ENCODE results near the gene ZNF837.

The ZNF837 gene

DNA sequence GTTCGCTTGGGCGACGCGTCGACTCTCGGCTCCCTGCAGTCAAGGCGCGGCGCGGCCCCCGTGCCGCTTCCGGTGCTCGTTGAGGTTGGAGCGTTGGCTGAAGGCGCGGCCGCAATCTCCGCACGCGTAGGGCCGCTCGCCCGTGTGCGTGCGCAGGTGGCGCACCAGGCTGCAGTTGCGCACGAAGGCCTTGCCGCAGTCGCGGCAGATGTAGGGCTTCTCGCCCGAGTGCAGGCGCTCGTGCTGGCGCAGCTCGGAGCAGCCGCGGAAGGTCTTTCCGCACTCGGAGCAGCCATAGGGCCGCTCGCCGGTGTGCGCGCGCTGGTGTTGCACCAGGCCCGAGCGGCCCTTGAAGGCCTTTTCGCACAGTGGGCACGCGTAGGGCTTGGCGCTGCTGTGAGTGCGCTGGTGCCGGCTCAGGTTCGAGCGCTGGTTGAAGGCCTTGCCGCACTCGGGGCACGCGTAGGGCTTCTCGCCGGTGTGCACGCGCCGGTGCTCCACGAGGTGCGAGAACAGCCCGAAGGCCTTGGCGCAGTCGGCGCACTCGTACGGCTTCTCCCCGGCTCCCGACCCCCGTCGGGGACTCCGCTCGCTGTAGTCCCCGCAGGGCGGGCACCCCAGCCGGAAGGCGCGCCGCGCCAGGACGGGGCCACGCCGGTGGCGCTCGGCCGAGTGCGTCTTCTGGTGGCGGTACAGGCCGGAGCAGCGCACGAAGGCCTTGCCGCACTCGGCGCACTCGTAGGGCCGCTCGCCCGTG lies 13.0 kb downstream of the ZNF837 start:
- DNase-seq = no peak

- DNase-seq = no peak
Observed at GRCh38 chr19:58366585-58367430, 14.0 kb downstream of the ZNF837 start.

GRCh38 chr19:58364146-58364545 lies 16.7 kb downstream of the ZNF837 start:
- DNase-seq = no peak

DNA sequence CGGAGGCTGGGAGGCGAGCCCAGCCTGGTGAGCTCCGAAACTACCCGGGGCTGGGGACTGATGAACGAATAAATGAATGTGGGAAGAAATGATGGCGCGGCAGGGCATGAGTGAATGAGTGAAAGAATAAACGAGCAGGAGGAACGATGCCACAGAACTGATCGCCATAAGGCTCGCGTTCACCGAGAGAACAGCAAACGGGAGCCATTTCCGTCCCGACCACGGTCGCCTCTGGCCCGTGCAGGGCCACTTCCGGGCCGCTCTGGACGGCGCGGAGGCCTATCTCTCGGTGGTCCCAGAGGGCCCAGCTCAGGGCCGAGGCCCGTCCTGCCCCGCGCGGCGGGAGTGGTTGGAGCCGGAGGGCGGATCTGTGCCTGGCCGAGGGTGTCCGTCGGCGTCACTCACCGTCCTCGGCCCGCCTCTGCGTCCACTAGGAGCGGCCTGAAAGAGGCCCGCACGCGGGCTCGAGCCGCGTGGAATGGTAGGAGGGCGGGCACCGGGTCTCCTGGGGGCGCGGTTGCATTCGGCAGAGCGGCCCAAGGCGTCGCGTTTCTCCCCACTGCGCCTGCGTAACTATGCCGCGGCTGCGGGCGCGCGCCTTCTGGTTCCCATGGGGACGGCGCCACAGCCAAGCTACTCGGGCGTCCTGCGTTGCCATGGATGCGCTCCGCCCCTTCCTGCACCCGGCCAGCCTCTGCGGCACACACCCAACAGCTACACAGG lies 18.4 kb downstream of the ZNF837 start, which contains the start of gene ZNF497:
ZNF497 (minus strand) TSS at position 480 of the 723 bp plus-strand sequence. CDS start 5,116 bp downstream, outside the sequence.
- DNase-seq = peak; percentile 92

GRCh38 chr19:58361900-58362271 lies 18.9 kb downstream of the ZNF837 start:
- peak; percentile 35 for DNase-seq

DNA sequence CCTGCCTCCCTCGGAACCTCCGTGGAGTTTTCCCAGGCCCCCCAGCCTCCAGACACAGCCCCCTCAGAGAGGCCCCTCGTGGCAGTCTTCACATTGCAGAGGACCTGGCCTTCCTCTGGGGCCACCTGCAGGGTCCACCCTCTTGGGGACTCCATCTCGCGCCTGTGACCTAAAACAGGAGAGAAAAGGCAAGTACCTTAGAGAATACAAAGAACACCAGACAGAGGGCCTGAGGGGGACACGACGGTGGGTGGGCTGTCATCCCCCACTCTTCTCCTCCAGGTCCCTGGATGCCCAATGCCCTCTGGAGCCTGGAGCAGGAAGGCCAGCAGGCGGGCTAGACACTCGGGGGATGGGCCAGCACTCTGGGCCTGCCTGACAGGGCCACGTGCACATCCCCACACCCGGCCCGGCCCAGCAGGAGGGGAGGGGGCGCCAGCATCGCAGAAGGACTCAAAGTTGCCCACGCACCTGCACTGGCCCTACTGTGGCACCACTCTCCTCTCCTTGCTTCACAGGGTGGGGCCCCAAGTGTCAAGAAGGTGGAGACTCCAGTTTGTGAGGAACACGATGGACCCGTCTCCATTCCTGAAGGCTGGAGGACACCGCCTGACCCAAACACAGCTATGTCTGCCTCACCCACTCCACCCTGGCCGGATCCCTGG lies 23.2 kb downstream of the ZNF837 start:
- DNase-seq = no peak

DNA sequence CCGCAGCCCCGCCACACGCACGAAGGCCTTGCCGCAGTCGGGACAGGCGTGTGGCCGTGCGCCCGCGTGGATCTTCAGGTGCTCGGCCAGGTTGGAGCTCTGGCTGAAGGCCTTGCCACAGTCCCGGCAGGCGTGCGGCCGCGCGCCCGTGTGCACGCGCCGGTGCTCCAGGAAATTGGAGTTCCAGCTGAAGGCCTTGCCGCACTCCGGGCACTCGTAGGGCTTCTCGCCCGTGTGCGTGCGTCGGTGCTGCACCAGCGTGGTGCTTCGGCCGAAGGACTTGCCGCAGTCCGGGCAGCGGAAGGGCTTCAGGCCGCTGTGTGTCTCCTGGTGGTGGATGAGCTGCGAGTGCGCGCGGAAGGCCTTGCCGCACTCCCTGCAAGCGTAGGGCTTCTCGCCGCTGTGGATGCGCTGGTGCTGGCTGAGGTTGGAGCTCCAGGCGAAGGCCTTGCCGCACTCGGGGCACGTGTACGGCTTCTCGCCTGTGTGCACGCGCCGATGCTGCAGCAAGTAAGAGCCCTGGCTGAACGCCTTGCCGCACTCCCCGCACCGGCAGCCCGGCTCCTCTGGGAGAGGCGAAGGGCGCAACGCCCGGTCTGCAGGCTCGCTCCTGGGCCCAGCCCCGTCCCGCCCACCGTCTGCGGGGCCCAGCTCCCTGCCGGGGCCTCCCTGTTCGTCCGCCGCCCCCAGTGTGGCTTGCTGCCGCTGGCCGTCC lies 23.9 kb downstream of the ZNF837 start:
- DNase-seq = no peak

DNA sequence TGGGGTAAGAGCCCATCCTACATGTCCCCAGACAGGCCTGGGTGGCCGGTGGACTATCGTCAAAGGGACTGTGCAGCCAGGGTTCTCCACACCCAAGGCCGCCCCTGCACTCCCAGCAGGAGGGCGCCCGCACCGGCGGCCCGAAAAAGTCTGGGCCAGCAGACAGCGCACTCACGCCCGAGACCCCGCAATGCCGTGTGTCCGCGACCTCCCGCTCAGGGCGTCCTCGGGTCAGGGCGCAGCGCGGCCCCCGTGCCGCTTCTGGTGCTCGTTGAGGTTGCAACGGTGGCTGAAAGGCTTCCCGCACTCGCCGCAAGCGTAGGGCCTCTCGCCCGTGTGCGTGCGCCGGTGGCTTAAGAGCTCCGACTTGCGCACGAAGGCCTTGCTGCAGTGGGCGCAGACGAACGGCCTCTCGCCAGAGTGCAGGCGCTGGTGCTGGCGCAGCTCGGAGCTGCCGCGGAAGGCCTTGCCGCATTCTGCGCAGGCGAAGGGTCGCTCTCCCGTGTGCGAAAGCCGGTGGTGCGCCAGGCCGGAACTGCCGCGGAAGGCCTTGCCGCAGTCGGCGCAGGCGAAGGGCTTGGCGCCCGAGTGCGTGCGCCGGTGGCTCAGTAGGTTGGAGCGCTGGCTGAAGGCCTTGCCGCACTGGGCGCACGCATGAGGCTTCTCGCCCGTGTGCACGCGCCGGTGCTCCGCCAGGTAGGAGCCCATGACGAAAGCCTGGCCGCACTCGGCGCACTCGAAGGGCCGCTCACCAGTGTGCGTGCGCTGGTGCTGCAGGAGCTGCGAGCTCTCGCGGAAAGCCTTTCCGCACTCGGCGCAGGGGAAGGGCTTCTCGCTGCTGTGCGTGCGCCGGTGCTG lies 24.7 kb downstream of the ZNF837 start:
- no peak for DNase-seq

- no peak for DNase-seq
Observed at GRCh38 chr19:58355215-58355796, 25.5 kb downstream of the ZNF837 start.

GRCh38 chr19:58354478-58355030 lies 26.3 kb downstream of the ZNF837 start:
- no peak for DNase-seq

DNA sequence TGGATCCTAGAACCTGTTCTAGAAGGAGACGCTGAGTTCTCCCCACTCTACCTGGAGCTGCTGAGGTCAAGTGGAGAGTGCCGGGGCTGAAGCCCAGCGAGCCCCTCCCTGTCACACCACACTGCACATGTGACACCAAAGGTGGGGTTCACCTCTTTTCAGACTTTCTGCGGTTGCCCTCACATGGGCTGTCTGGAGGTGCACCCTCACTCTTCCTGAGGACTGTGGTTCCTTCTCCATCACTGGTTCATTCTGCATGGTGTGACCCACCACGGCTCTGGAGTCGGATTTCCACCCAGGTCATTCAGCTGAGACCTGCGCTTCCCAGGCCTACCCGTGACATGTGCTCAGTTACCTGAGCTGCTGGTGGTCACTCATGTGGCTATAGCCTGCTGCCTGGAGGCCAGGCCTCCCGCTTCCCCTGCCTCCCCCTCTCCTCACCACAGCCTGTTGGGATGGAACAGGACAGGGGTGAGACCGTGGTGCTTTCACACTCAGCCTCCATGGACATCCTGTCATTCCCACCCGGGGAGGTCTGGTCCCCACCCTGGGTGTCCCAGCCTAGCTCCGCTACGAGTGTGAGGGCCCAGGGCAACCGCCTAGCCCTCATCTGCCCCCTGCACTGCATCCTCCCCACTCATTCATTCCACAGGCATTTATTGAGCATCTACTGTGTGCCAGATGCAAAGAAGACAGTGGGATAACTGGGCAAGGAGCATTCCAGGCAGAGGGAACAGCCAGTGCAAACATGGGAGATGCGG lies 26.9 kb downstream of the ZNF837 start:
- DNase-seq = no peak

- no peak for DNase-seq
Observed at GRCh38 chr19:58352760-58353671, 27.8 kb downstream of the ZNF837 start, which contains the start of gene A1BG. TSS of gene A1BG (minus strand) at chr19:58353492. CDS start at chr19:58353437, 55 bp downstream.

GRCh38 chr19:58351990-58352755 lies 28.7 kb downstream of the ZNF837 start:
- DNase-seq = no peak

- DNase-seq = no peak
Observed at GRCh38 chr19:58351558-58351878, 29.3 kb downstream of the ZNF837 start.

- DNase-seq = no peak
Observed at GRCh38 chr19:58350871-58351557, 29.8 kb downstream of the ZNF837 start.

DNA sequence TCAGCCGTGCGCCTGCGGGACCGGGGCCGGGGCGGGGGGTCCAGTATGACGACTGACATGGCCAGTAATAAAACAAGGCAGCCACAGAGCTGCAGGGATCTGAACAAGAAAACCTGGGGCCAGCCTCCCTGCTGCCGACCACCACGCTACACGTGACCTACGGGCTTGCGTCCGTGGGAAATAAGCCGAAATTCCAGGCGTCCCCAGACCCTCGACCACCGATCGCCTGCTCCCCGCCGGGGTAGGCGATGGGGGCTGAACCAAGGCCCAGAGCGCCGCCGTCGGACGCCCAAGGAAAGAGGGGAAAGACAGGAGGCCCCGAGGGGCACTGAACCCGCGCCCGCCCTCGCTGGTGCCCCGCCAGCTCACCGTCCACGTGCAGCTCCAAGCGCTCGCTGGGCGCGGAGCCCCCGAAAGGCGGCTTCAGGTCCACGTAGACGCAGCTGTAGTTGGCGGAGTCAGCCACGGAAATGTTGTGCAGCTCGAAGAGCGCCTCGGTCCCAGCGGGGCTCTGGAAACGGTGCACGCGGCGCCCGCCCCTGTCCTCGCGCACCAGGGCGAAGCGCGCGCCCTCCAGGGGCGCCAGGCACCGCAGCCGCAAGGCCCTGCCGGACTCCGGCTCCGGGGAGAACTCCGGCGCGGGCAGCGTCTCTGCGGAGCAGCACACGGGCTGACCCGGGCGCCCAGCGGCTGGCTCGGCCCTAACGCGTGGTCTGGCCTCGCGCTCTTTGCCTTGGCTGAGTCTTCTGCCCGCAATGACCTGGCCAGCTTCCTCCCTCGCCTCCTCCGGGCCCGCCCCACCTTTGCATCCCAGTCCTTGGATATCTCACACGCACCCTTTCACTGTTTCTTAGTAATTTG lies 30.6 kb downstream of the ZNF837 start:
- no peak for DNase-seq

Measured in amniotic stem cell (primary cell).